ELF-1 (cell line): Measurements from ENCODE around the gene MCTP1.

Source experiments
- DNase-seq: peaks from one replicate; pipeline ENCODE4 v3.0.0-alpha.2; 2016; ENCODE audit warnings: low read depth, low spot score

MCTP1 gene

DNA sequence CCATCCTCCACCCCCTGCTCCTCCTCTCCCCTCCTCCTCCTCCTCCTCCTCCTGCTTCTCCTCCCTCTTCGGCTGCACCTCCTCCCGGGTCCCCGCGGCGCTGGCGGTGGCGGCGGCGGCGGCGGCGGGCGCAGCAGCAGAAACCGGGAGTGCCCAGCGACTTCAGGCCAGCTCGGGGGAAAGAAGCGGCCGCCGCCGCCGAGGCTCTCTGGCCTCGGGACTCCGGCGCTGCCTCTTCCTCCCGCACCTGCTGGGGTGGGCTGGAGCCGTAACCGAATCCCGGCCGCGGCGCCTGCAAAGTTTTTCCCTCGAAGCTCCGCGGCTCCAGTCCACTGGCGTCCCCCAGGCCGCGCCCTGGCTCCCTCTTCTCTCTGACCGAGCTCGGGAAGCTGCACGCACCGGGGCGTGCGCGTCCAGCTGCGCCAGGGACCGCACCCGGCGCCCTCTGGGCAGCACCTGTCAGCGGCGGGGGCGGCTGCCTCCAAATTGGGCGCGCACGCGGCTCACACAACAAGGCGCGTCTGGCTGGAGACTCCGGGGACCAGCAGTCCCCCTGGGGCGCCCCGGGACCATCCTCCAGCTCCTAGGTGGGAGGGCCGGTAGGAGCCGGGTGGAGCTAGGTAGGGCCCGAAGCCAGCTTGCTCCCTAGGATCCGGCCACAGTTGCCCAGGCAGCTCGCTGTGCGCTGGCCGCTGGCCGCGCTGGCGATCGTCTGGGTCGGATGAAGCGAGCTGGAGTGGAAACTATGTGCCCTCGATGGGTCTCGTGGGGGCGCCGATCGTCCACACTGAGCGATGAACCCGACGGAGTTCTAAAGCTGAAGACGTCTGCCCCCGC is at the start of gene MCTP1:
Gene MCTP1, minus strand, starts transcription at position 523 of the 837 bp plus-strand sequence.
- peak; percentile 59 for DNase-seq

DNA sequence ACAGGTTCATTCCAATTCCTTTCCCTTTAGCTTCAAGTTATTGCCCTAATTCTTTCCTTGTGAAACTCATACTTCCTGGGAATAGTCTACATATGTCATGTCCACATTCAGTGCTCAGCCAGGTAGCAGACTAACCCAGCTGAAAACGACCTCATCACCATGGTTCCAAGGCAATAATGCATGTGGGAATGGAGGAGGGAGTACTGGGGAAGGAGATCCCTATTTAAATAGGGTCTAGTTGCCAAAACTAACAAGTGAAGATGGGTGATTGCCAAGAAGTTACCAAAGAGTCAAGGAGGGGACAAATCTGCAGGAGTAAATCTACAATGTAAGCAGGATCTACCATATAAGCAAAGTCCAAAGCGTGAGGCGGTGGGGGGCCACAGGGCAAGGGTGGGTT is 47.3 kb upstream of the MCTP1 start:
- no peak for DNase-seq

DNA sequence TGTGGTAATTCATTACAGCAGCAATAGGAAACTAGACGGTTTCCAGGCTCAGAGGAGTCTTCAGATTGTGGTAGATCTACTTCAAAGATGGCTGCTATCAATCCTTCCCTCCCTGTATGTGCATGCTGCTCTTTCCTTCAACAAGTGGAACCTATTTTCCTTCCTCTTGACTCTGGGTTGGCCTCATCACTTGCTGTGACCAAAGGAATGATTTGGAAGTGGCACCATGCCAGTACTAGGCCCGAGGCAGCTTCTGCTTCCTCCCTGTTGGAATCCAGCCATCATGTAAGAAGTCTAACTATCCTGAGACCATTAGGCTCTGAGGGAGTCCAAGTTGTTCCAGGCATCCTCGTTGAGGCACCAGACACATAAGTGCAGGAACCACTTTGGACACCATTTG is 46.5 kb upstream of the MCTP1 start:
- DNase-seq: no peak

DNA sequence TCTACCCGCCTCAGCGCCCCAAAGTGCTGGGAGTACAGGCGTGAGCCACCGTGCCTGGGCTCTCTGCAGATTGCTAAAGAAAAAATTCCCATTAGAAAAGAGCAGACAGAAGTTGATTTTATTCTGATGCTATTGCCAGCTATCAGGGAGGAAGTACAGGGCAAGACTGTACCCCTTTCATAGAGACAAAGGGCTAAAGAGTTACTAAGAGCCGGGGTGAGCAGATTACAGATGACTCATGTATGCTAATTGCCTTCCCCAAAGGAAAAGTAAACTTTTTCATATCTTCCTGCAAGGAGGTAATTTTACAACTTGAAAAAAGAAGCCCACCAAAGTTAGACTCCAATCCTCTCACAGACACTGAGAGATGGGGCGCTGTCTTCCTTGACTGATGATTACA is 42.3 kb upstream of the MCTP1 start:
- no peak for DNase-seq

DNA sequence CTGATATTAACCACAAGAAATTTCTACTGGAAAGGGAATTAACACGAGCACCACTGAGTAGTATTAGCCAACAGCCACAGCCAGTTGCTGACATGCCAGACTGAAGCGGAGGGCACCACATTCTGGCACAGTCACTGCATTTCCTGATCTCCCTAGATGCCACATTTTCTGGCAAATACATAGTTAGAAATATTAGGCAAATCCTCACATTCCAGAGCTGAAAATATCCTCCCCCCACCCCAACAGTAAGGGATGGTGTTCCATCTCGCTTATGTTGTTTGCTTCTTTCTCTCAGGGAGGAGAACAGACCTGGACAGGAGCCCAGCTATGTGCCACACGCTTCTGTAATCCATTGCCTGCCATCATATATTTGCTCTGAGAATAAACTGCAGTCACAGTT is 32.8 kb upstream of the MCTP1 start:
- DNase-seq: no peak

DNA sequence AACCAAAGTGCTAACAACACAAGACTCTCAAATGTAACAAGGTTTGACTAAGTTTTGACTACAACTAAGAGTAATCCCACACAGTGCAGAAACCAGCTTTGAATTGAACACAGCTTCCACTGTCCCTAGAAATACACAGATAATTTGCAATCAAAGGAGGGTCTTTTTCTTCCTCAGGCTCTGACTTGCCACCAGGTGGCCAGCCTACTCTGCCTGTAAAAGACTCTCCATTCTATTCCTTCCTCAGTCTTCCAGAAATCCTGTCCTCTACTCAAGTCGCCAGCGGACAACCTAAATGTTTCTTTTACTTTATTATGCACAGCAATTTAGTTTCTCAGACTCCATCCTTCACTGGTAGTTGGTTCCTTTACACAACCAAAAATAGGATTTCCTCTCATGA is 32.2 kb upstream of the MCTP1 start:
- DNase-seq: peak; percentile 20

DNA sequence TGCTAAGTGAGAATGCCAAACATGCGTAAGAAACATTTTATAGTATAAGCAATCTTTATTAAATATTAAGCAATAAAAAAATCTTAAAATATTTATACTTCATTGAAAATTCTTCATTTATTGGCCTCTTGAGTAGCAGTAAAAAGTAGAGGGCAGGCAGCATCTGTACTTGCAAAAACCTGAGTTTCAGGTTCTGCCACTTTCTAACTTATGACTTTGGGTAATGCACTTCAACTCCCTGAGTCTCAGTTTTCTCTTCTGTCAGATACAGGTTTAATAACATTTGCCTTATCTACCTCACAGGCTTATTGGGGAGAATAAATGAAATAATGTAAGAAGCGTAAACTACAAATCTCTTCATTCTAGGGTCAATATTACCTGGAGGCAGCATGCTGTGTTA is 19.8 kb upstream of the MCTP1 start:
- DNase-seq: no peak

DNA sequence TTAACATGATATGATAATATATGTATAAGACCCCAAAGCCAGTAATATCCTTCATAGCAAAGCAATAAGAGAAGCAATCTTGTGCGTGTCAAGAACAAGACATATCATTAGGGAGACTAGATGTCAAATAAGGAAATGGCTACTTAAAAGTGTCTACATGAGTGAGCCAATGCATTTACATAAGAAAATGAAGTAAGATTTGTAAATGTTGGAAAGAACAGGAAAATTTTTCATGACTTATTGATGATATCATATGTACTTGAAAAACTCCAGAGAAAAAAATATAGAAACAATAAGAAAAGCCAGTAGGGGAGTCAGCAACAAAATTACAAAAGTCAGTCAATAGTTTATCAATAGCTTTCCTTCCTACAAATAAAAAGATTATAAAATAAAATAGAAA is 13.8 kb upstream of the MCTP1 start:
- DNase-seq: no peak

DNA sequence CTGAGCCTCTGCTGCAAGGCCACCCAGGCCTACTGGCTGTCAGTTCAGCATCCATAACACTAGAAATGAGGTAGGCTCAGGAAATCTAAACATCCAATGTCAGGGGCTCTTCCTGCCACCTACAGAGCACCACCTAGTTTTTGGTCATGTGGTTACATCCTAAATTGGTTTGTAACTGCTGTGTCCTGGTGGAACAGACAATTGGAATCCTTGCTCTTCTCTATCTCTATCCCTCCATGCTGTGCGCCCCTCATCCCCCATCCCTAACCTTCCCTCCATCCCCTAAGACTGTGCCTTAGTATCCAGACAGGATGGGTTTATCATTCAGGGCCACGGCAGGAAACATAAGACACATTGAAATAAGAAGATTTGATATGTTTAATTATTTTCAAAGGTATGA is 11.4 kb upstream of the MCTP1 start:
- DNase-seq: no peak

DNA sequence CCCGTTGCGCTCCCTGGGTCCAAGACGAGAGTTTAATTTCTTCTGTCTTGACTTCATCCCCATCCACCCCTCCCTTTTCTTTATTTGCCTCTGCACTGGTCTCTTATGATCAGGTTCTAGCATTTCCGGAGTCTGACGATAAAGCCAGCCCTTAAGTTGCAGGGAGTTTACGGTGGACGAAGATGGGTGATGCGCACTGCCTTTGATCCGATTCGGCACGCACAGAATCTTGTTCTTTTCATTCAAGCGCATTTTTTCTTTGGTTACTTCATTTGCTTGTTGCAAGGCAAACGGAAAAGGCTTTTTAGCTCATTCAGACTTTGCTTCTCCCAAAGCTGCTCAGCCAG is 488 bp upstream of the MCTP1 start:
- DNase-seq: no peak

DNA sequence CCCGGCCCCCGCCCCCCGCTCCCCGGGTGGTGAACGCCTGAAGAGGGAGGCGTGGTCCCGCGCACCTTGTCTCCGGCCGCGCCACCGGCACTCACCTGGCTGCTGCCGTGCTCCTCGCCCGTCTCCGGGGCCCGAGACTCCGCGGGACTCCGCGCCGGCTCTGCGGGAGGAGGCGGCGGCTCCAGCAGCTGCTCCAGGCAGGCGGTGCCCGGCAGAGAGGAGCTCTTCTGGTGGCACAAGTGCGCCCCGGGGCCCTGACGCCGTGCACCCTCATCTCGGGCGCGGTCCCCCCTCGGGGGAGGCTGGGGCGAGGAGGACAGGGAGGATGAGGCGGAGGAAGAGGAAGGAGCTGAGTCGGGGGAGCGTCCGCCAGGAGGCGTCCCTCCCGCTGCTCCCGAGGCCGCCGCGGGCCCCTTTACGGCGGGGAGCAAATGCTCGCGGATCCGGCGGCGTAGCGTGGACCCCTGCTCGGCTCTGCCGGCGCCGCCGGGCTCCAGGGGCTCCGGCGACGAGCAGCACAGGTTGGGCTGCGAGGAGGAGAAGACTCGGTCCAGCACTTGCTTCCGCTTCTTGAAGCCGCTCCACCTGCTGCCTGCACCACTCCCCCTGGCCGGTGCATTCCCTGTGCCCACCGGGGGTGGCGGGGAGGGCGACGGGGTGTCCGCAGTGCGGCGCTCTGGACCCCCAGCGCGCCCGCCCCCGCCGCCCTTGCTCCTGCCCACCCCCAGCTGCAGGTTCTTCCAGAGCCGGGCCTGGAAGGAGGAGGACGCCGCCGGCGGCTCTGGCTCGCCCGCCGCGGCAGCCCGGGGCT is 928 bp downstream of the MCTP1 start:
- peak; percentile 68 for DNase-seq

DNA sequence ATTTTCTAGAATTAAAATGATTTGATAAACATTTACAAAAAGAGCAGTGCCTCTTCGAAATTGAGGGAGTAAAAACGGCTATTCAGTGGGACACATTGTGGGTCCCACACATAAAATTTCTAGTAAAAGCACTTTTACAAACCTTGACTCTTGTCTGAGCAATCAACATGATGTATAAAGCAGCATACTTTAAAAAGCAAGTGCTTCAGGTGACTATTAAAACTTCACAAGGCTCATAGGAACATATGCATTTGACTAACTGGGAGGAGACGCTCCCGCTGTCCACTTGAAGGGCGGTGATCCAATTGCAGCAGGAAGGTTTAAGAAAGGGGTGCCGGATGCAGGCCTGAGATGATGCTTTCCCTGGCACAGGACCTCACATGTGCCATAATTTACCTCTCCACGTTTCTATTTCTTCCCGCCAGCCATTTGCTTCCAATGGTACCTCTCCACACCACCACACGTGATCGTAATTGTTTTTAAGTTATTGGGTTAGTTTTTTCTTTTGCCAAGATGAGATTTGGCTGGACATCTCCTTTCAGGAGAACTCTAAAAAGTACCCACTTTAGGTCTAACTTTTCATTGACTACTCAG is 1.8 kb downstream of the MCTP1 start:
- DNase-seq: peak; percentile 7

DNA sequence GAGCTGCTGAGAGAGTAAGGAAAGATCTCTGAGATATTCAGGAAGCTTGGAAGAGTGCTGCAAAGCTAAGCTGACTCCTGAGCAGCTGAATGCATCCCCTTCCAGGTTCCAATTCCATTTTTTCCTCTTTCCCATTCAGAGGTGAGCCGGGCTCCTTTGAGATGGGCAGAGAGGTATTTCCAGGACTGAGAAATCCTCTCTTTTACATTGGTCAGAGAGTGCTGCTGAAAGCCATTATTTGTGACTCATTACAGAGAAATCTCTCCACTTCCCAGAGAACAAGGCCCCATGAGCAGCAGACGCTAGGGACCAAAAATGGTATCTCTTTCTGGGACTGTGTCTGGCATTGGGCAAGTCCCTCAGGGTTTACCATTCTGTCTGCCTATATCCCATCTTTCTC is 3.7 kb downstream of the MCTP1 start:
- DNase-seq: peak; percentile 69

DNA sequence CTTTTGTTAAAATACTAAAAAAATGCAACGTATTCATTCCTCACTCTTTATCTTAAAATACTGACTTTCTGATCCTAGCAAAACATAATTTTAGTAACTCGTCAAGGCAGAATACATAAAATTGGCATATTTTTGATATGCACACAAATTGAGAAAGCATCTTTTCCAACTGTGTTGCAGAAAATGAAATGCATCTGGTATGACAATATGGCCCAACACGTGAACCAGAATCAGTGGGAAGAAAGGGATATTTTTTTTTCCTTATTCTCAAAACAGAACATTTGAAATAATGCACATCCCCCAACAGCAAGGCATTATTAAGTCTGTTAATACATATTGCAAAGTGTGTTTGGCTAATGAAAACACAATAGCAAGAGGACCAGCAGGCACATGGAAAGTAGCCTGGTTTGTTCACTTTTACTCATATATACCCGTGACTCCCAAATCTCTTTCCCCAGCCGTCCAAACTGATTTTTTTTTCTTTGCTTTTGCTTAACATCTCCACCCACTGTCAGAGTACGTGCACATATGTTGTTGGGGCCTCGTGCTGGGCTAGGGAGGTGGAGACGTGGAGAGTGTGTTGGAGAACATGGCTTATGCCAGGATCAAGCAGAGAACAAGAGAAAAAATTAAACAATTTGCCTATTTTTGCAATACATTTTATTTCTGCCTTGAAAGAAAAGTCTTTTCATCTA is 4.3 kb downstream of the MCTP1 start:
- DNase-seq: no peak

DNA sequence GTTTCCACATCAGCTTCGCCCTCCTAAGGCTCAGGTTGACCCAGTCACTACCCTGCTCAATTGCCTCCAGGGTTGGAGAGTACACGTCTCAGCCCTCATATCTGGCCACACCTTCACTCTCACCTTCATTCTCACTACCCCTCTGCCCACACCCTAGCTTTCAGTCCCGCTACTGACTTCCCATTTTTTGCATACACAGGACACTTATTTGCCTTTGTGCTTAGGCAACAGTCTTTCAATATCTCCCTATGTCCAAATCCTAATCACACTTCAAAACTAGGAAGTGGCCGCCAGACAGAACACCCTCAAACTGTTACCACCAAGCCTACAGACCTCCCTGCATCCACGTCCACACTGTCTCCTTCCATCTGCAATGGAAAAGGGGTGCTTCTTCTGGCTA is 10.9 kb downstream of the MCTP1 start:
- DNase-seq: no peak

DNA sequence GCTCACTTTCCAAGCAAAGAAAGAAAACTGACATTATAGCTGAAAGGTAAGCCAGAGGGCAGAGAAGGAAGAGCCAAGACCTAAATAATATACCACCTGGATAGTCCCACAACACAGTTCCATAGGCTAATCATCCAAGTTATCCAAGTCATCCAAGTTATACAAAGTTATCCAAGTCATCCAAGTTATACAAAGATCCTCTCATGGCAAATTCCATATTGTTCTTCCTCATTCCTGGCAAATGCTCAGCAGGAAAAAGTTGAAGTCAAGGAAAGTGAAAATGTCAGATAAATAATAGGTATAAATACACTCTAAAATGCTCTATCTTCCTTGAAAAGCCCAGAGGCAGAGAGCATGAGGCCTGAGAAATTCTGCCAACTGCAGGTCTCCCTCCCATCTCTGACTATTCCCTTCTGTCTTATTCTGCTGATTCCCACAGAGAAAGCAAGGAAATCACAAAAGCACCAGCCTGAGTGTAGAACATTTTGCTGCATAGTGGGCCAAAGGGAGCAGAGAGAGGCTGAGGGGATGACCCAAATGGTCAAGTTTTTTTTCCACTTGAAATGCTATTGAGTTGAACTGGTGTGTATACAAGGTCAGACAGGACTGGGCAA is 12.5 kb downstream of the MCTP1 start:
- DNase-seq: no peak

DNA sequence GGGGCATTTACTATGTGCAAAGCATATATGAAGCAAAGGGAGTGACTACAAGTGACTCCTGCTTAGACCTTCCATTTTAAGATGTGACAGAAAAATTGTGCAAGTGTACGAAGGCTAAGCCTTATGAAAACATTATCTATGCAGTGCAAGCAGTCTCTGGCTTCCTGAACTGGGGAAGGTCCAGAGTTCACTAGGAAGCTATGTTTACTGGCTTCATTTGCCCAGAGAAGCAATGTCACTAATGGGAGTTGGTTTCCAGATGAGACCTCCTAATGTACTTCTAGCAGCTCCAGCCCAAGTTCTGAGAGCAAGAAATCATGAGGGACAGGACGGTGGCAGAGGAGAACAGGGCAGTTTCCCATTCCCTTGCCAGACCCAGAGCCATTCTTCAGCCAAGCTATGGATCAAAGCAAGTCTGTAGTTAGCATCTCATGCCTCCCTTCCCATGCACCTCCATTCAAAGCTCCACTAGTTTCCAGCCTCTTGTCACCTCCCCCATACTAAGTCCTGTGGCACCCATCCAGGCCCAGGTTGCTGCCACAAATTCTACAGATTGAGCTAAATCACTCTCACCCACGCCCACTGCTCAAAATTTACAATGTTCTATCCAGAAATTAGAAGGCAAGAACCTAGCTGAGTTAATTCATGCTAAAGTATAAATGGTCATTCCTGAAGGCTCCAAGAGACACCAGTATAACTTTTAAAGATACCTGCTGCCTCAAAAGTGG is 21.8 kb downstream of the MCTP1 start:
- no peak for DNase-seq

DNA sequence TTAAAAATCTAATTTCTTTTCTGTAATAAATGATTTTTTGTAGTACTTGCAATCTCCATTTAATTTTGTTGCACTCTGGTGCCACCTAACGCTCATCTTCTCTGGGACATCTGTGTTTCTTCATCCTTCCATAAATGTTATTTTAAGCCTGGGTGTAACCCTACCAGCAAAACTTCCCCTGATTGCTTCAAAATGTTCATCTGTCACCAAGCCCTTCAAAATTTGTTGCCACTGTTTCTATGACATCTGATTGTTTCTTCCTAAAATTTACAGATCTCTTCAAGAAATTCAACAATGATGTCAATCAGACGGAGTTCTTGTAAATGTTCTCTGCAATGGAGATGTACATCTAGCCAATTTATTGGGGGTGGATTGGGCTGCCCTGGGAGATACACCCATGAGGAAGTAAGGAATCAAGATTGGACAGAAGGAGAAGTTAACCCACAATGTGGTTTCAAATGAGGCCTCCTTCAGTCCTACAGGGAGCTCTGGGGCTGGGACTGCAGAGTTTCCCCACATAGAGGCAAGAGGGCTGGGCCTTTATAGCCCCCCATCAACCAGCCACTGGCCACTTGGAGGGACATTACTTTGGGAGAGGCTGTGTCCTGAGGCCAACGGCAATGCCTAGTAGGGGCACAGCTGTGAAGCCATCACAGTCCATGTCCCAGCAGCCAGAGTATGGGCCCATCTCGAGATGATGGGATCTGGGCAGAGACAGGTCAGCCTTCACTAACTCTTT is 23.3 kb downstream of the MCTP1 start:
- no peak for DNase-seq

DNA sequence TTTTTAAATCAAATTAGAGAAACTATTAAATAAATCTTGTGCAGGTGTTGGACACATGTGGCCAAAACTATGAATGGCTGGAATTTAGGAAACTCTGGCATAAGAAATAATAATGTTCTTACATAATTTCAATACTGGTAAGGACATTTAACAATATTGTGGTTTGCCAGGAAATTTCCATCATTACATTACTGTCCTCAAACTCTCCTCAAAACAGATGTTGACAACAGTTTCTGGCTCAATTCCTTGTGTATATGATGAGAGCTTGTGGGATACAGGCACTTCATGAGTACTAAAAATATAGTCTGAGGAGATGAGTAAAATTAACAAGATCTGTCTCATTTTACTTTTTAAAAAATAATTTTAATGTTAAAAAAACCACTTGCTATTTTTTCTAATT is 27.9 kb downstream of the MCTP1 start:
- DNase-seq: no peak

DNA sequence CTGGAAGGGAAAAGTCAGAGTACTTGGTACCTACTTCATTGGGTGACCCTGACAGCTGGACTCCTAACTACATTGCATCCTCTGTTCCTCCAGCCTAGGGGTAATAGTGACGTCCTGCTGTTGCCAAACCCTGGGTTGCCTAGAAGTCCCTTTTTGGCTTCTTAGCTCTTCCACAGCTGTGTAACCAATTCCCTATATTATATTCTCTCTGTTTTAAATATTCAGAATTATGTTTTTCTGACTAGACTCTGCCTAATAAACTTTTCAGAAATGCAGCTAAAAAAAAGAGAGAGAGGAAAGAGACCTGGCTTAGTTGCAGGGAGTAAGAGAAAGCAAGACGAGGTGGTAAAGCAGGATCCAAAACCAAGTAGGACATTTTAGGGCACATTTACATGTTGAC is 28.4 kb downstream of the MCTP1 start:
- no peak for DNase-seq
